ENCODE results near the gene RC3H1. TPM values are rescaled to one million over a fixed set of nuclear protein-coding genes. Genes with fewer than 3 reads are reported as not detected.

RC3H1 gene
- total RNA-seq, 2 donors from 2014 or later: 20.3 to 34.1 TPM

GRCh38 chr1:173887627-173888026, 134.5 kb downstream of the RC3H1 start:
- no peak for DNase-seq (ENCODE audit: low spot score)
- Histone ChIP-seq H3K36me3 (no peaks in the 10 kb centered on the region), H3K4me1 (replicated peaks) (no peaks in the 10 kb centered on the region), H3K4me3 (no peak overlapping the region), H3K9me3 (no peaks in the 10 kb centered on the region), H3K27me3 (replicated peaks; ENCODE audit: insufficient read depth) (no peaks in the 10 kb centered on the region), H3K27ac (no peak overlapping the region)
- intact Hi-C loops (cut with DNase I): no loop called here
- 98% methylated on average over 2 of the region's 2 CpGs for WGBS
- TF ChIP-seq POLR2A (IDR thresholded peaks at IDR 0.05): no peak
- no peak for TF ChIP-seq POLR2AphosphoS5 (IDR thresholded peaks at IDR 0.05)
- TF ChIP-seq CTCF (IDR thresholded peaks at IDR 0.05): no peak

- H3K36me3 ChIP-seq: no peaks in the 10 kb centered on the region
- no peak for DNase-seq (ENCODE audit: low spot score)
- intact Hi-C loops (cut with DNase I): no loop called here
- no peak overlapping the region for H3K27ac ChIP-seq
- H3K9me3 ChIP-seq: no peaks in the 10 kb centered on the region
- no peaks in the 10 kb centered on the region for H3K4me1 ChIP-seq (replicated peaks)
- WGBS: 83% methylated on average over 4 of the region's 4 CpGs
- TF ChIP-seq CTCF (IDR thresholded peaks at IDR 0.05) (no peak), POLR2AphosphoS5 (IDR thresholded peaks at IDR 0.05) (no peak)
- H3K4me3 ChIP-seq: no peak overlapping the region
- no peaks in the 10 kb centered on the region for H3K27me3 ChIP-seq (replicated peaks; ENCODE audit: insufficient read depth)
These were observed 135.2 kb downstream of the RC3H1 start for GRCh38 chr1:173886746-173887611.

- WGBS: 89% methylated on average over 5 of the region's 5 CpGs
- H3K4me1 ChIP-seq (replicated peaks): no peaks in the 10 kb centered on the region
- no peaks in the 10 kb centered on the region for H3K36me3 ChIP-seq
- H3K4me3 ChIP-seq: no peak overlapping the region
- no peaks in the 10 kb centered on the region for H3K27me3 ChIP-seq (replicated peaks; ENCODE audit: insufficient read depth)
- H3K27ac ChIP-seq: no peak overlapping the region
- DNase-seq (ENCODE audit: low spot score): no peak
- no peak for TF ChIP-seq POLR2AphosphoS5 (IDR thresholded peaks at IDR 0.05)
- no peak for TF ChIP-seq CTCF (IDR thresholded peaks at IDR 0.05)
- intact Hi-C loops (cut with DNase I): no loop called here
- no peaks in the 10 kb centered on the region for H3K9me3 ChIP-seq
These were observed 137.5 kb downstream of the RC3H1 start for GRCh38 chr1:173884701-173885100.

Small RNAs within 50 kb of the gene (small RNA-seq; reads per million reads assigned to genes)
- gene RNA5SP67: 0 to 0.40 reads per million in 2 donors
- 0.09 to 0.10 reads per million in 2 donors for gene RNA5SP68

Other genes starting within 250 kb of the RC3H1 start
- 10 to 100 TPM; 11.3 to 18.1 TPM for gene DARS2, start 197.7 kb downstream of the RC3H1 start, total RNA-seq
- 1 to 10 TPM; 5.7 to 9.4 TPM for gene CENPL, start 197.5 kb downstream of the RC3H1 start, total RNA-seq
- 100 to 1,000 TPM; 162 to 223 TPM for gene GAS5, start 154.4 kb downstream of the RC3H1 start, total RNA-seq
- gene ZBTB37, start 154.0 kb downstream of the RC3H1 start, total RNA-seq: 10 to 100 TPM in 1 of 2 donors, 1 to 10 TPM in 1; 6.6 to 14.7 TPM
- gene SERPINC1, start 105.0 kb downstream of the RC3H1 start, total RNA-seq: not detected
- 10 to 100 TPM; 32.3 to 41.5 TPM for gene RABGAP1L, start 137.2 kb upstream of the RC3H1 start, total RNA-seq